ENCODE data around the gene KMT2D. TPM values are rescaled to one million over a fixed set of nuclear protein-coding genes. Genes with fewer than 3 reads are reported as not detected.

KMT2D gene
- total RNA-seq, 1 donor: 24.6 TPM

- Histone ChIP-seq H2AFZ (ENCODE audit: low read length) (no peak overlapping the region), H4K20me1 (ENCODE audit: insufficient read depth, low read length) (peaks cover 39% of the 10 kb centered on the region), H3K4me1 (ENCODE audit: insufficient read depth, low read length) (no peaks in the 10 kb centered on the region), H3K36me3 (ENCODE audit: insufficient read depth, low read length) (peaks cover 89% of the 10 kb centered on the region), H3K4me3 (ENCODE audit: insufficient read depth, low read length) (no peak overlapping the region), H3K4me2 (ENCODE audit: insufficient read depth, low read length) (no peak overlapping the region), H3K79me2 (ENCODE audit: insufficient read depth, low read length) (peaks cover 8% of the 10 kb centered on the region), H3K9me3 (ENCODE audit: low read depth, low read length) (no peaks in the 10 kb centered on the region), H3K27ac (ENCODE audit: low read depth, low read length) (no peak overlapping the region), H3K27me3 (ENCODE audit: insufficient read depth, low read length) (no peaks in the 10 kb centered on the region)
- DNase-seq (ENCODE audit: insufficient read length, low spot score, missing footprints): peak; percentile 86
- TF ChIP-seq CTCF (IDR thresholded peaks at IDR 0.05; ENCODE audit: extremely low read depth, low read depth, low read length): no peak
Measured at GRCh38 chr12:49041881-49042484, 18.6 kb downstream of the KMT2D start.

DNA sequence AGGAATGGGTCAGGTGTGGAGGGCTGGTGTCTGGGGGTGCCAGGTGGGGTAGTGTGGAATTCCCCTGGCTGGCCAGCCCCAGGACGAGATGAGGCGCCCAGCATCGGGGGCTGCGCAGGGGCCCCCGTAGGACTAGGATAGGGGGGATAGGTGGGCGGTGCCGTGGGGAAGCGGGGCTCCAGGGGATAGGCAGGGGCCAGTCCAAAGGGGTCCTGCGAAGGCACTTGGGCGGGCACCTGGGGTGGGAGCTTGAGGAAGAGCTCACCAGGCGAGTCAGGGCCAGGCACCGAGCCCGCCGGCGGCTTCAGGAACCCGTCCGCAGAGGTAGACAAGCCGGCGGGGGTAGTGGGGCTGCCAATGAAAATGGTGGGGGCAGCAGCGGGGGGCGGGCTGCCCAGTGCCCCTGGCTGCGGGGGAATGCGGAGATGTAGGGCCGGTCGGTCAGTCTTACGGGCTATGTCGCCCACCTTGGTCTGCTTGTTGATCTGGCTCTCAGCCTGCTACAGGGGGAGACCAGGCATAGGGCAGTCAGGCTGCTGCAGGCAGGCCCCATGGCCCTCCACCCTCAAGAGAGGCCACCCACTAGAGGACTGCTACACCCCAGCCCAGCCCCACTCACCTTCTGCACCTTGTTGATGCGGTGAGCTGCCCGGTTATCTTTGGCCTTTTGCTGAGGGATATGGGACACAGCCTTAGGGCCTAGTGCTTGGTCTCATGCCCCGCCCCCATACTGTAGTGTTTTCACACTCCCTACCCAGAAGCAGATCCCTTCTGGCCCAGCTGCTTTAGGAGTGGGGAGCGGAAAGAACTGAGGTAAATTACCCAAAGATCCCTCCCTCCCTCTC is 19.3 kb downstream of the KMT2D start:
- TF ChIP-seq CTCF (IDR thresholded peaks at IDR 0.05; ENCODE audit: extremely low read depth, low read depth, low read length): no peak
- no peak overlapping the region for H2AFZ ChIP-seq (ENCODE audit: low read length)
- H3K4me1 ChIP-seq (ENCODE audit: insufficient read depth, low read length): no peaks in the 10 kb centered on the region
- H3K9me3 ChIP-seq (ENCODE audit: low read depth, low read length): no peaks in the 10 kb centered on the region
- H4K20me1 ChIP-seq (ENCODE audit: insufficient read depth, low read length): peaks cover 39% of the 10 kb centered on the region
- no peak overlapping the region for H3K4me2 ChIP-seq (ENCODE audit: insufficient read depth, low read length)
- peaks cover 88% of the 10 kb centered on the region for H3K36me3 ChIP-seq (ENCODE audit: insufficient read depth, low read length)
- no peak for DNase-seq (ENCODE audit: insufficient read length, low spot score, missing footprints)
- no peak overlapping the region for H3K27ac ChIP-seq (ENCODE audit: low read depth, low read length)
- H3K4me3 ChIP-seq (ENCODE audit: insufficient read depth, low read length): no peak overlapping the region
- H3K27me3 ChIP-seq (ENCODE audit: insufficient read depth, low read length): no peaks in the 10 kb centered on the region
- peaks cover 6% of the 10 kb centered on the region for H3K79me2 ChIP-seq (ENCODE audit: insufficient read depth, low read length)

DNA sequence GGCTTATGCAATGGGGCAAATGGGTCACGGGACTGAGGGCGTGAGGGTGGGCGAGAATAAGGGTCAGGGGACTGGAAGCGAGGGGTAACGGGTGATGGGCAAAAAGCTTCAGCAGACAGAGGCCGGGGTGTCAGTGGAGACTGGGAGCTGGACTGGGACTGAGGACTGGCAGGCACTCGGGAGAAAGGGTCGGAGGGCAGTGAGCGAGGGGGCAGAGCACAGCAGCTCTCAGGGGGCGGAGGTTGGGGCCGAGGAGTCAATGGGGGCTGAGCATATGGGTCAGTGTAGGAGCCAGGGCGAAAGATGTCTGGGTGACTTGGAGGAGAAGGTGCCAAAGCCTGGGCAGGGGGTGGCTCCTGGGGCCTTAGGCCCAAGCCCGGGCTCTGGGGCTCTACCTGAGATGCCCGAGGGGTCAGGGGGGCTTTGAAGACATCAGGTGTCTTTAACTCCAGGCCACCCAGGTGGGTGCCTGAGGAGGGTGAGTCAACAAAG is 20.2 kb downstream of the KMT2D start:
- Histone ChIP-seq H4K20me1 (ENCODE audit: insufficient read depth, low read length) (peaks cover 34% of the 10 kb centered on the region), H3K79me2 (ENCODE audit: insufficient read depth, low read length) (peaks cover 6% of the 10 kb centered on the region), H3K4me2 (ENCODE audit: insufficient read depth, low read length) (no peak overlapping the region), H3K36me3 (ENCODE audit: insufficient read depth, low read length) (peaks cover 83% of the 10 kb centered on the region), H3K9me3 (ENCODE audit: low read depth, low read length) (no peaks in the 10 kb centered on the region), H3K27me3 (ENCODE audit: insufficient read depth, low read length) (no peaks in the 10 kb centered on the region), H3K4me3 (ENCODE audit: insufficient read depth, low read length) (no peak overlapping the region), H3K4me1 (ENCODE audit: insufficient read depth, low read length) (no peaks in the 10 kb centered on the region), H2AFZ (ENCODE audit: low read length) (no peak overlapping the region), H3K27ac (ENCODE audit: low read depth, low read length) (no peak overlapping the region)
- DNase-seq (ENCODE audit: insufficient read length, low spot score, missing footprints): peak; percentile 54
- TF ChIP-seq CTCF (IDR thresholded peaks at IDR 0.05; ENCODE audit: extremely low read depth, low read depth, low read length): no peak
